Thyroid gland (tissue), 4 donors: ENCODE results near the gene NME7.

Source experiments
- CTCF ChIP-seq, 6 experiments: fragments of 200-600 bp in 3 of 6; fragments of 450-650 bp in 3 of 6; sonication (generic) in 3 of 6; IDR thresholded peaks; one replicate each; pipeline ENCODE4 v1.5.1; 2016 to 2019; ENCODE audit warnings: antibody characterized with exemption in 6 of 6, mild to moderate bottlenecking in 2 of 6, inconsistent platforms in 1 of 6, moderate library complexity in 1 of 6
- POLR2A ChIP-seq, 2 donors: fragments of 450-650 bp; IDR thresholded peaks; one replicate each; pipeline ENCODE4 v1.6.1; 2017; ENCODE audit warnings: antibody characterized with exemption in 2 of 2, mild to moderate bottlenecking in 2 of 2, moderate library complexity in 1 of 2

GRCh38 chr1:169387399-169387798 lies 19.8 kb upstream of the NME7 start:
- no peak for TF ChIP-seq CTCF (IDR thresholded peaks at IDR 0.05)
- no peak for TF ChIP-seq POLR2A (IDR thresholded peaks at IDR 0.05)
